BE2C (cell line): ENCODE results near the gene CCNQ.
"Not testable (repeated sequence)": the region's sequence is repeated elsewhere in the genome, so short reads cannot be mapped to it uniquely, and the experiment has no call there.

Experiments
- DNase-seq: peaks from one replicate; pipeline ENCODE4 v3.0.0-alpha.2; 2020
- H3K27me3 ChIP-seq: fragments of 250-450 bp; sonication (Bioruptor Pico); 2 replicates; pipeline ENCODE4 v1.5.1; 2020; ENCODE audit warnings: mild to moderate bottlenecking
- H3K36me3 ChIP-seq: fragments of 250-450 bp; sonication (Bioruptor Pico); 2 replicates; pipeline ENCODE4 v1.5.1; 2020; ENCODE audit warnings: mild to moderate bottlenecking
- H3K4me1 ChIP-seq: fragments of 250-450 bp; sonication (Bioruptor Pico); 2 replicates; pipeline ENCODE4 v1.5.1; 2020
- H3K4me3 ChIP-seq: 2 replicates; pipeline ENCODE4 v1.5.1; 2011; ENCODE audit warnings: low read depth, low read length
- H3K9me3 ChIP-seq: fragments of 250-450 bp; sonication (Bioruptor Pico); 2 replicates; pipeline ENCODE4 v1.5.1; 2020
- TF ChIP-seq, protein P1 (sequence below): IDR thresholded peaks from 2 replicates; pipeline ENCODE4 v1.5.1; 2012; ENCODE audit warnings: mild to moderate bottlenecking, low read depth, low read length

Gene CCNQ

DNA sequence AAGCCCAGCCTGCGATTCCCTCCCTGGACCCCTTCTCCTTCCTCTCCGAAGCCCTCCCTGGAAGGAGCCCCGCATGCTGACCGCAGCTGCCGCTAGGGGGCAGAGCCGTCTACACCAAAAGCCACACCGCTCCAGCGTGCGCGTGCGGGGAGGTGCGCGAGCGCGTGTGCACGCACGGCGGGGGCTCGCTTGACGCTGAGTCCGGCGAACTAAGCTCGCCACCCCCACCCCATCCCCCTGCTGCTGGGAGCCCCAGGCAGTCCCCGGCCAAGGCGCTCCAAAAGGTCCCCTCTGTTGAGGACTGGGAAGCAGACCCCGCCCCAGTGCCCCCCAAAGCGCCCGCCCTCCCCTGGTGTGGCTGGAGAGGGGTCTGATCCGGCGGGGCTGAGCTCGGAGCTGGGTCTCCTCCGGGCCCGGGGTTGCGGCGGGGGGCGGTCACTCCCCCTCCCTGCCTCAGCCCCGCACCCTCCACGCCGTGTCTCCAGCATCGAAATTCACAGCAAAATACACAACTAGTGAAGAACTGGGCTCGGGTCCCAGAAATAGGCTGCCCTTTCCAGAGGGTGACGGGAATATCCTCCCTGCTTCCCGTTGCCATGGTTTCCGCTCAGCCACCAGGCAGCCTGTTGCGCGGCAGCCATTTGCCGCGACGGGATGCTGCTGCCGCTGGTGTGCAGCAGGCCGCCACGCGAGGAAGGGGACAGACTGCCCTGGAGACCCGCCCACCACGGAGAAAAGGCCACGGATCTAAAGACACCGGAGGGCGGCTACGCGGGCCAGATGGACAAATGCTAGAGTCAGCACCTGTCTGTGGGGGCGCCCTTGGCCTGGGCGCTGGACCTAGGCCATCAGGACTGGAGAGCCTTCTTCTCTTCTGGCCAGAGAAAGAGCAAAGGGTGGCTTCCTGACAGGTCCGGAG is 11.2 kb upstream of the CCNQ start:
- H3K9me3 ChIP-seq, result no peaks in the 10 kb centered on the region
- peak overlapping the region; percentile 55 for H3K4me3 ChIP-seq
- peak; percentile 87 for DNase-seq
- no peaks in the 10 kb centered on the region for H3K36me3 ChIP-seq
- H3K27me3 ChIP-seq, result no peaks in the 10 kb centered on the region; the same call in 1 of the 2 replicates
- no peaks in the 10 kb centered on the region for H3K4me1 ChIP-seq
- TF ChIP-seq, protein P1, sequence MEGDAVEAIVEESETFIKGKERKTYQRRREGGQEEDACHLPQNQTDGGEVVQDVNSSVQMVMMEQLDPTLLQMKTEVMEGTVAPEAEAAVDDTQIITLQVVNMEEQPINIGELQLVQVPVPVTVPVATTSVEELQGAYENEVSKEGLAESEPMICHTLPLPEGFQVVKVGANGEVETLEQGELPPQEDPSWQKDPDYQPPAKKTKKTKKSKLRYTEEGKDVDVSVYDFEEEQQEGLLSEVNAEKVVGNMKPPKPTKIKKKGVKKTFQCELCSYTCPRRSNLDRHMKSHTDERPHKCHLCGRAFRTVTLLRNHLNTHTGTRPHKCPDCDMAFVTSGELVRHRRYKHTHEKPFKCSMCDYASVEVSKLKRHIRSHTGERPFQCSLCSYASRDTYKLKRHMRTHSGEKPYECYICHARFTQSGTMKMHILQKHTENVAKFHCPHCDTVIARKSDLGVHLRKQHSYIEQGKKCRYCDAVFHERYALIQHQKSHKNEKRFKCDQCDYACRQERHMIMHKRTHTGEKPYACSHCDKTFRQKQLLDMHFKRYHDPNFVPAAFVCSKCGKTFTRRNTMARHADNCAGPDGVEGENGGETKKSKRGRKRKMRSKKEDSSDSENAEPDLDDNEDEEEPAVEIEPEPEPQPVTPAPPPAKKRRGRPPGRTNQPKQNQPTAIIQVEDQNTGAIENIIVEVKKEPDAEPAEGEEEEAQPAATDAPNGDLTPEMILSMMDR, result peak; percentile 67

GRCh38 chrX:153608806-153609205 is 9.9 kb upstream of the CCNQ start:
- Histone ChIP-seq H3K27me3 (no peaks in the 10 kb centered on the region), H3K36me3 (no peaks in the 10 kb centered on the region), H3K4me1 (no peaks in the 10 kb centered on the region), H3K4me3 (no peak overlapping the region), H3K9me3 (no peaks in the 10 kb centered on the region)
- TF ChIP-seq, protein P1, result no peak
- no peak for DNase-seq

DNA sequence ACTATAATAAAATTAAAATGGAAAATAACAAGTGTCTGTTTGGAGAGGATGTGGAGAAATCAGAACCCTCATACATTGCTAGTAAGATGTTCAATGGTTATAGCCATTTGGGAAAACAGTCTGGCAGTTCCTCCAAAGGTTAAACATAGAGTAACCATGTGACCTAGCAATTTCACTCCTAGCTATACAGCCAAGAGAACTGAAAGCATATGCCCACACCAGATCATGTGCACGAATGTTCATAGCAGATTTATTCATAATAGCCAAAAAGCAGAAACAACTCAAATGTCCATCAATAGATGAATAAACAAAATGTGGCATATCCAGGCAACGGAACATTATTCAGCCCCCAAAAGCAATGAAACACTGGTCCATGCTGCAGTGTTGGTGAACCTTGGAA is 9.4 kb upstream of the CCNQ start:
- no peaks in the 10 kb centered on the region for H3K36me3 ChIP-seq
- no peaks in the 10 kb centered on the region for H3K4me1 ChIP-seq
- no peak for DNase-seq
- H3K4me3 ChIP-seq, result no peak overlapping the region
- TF ChIP-seq, protein P1, result no peak
- H3K27me3 ChIP-seq, result no peaks in the 10 kb centered on the region
- H3K9me3 ChIP-seq, result no peaks in the 10 kb centered on the region

- Histone ChIP-seq H3K9me3 (no peaks in the 10 kb centered on the region), H3K4me3 (no peak overlapping the region), H3K4me1 (no peaks in the 10 kb centered on the region), H3K36me3 (no peaks in the 10 kb centered on the region), H3K27me3 (no peaks in the 10 kb centered on the region)
- no peak for DNase-seq
- TF ChIP-seq, protein P1, result no peak
Measured at GRCh38 chrX:153606503-153606902, 7.6 kb upstream of the CCNQ start.

GRCh38 chrX:153604666-153605380 is 5.9 kb upstream of the CCNQ start:
- not testable (repeated sequence) for H3K27me3 ChIP-seq, H3K4me1 ChIP-seq, H3K36me3 ChIP-seq, H3K4me3 ChIP-seq, DNase-seq, H3K9me3 ChIP-seq

GRCh38 chrX:153603131-153603656 is 4.3 kb upstream of the CCNQ start:
- no peaks in the 10 kb centered on the region for H3K9me3 ChIP-seq
- no peaks in the 10 kb centered on the region for H3K36me3 ChIP-seq
- no peaks in the 10 kb centered on the region for H3K4me1 ChIP-seq
- TF ChIP-seq, protein P1, result no peak
- no peaks in the 10 kb centered on the region for H3K27me3 ChIP-seq
- no peak for DNase-seq
- H3K4me3 ChIP-seq, result no peak overlapping the region
